Neural cell (in vitro differentiated cells): ENCODE measurements around the gene TSPAN9. TPM values are rescaled to one million over a fixed set of nuclear protein-coding genes. Genes with fewer than 3 reads are reported as not detected.

Experiments
- H2AFZ ChIP-seq: fragments of 200-600, 300-800 bp; sonication (generic), shearing (Covaris generic); 2 replicates; pipeline ENCODE4 v1.6.0; 2014; ENCODE audit warnings: low read depth, mild to moderate bottlenecking, antibody characterized with exemption, low read length, moderate library complexity
- H3F3A ChIP-seq: fragments of 200-600 bp; shearing (Covaris generic); 2 replicates; pipeline ENCODE4 v1.6.1; 2016; ENCODE audit warnings: mild to moderate bottlenecking, moderate library complexity, mixed read lengths, antibody characterized with exemption, low read length; ENCODE audit not compliant: insufficient read depth, poor library complexity, severe bottlenecking
- H3K27ac ChIP-seq: fragments of 200-600, 300-800 bp; sonication (generic), shearing (Covaris generic); 2 replicates; pipeline ENCODE4 v1.5.1; 2014; ENCODE audit warnings: mild to moderate bottlenecking, low read length, moderate library complexity
- H3K27me3 ChIP-seq: fragments of 300-800, 200-600 bp; sonication (generic), shearing (Covaris generic); 2 replicates; pipeline ENCODE4 v1.6.0; 2014; ENCODE audit warnings: mild to moderate bottlenecking, low read depth, low read length, moderate library complexity; ENCODE audit not compliant: insufficient read depth
- H3K36me3 ChIP-seq: fragments of 300-800, 200-600 bp; sonication (generic), shearing (Covaris generic); 2 replicates; pipeline ENCODE4 v1.5.1; 2014; ENCODE audit warnings: mild to moderate bottlenecking, antibody characterized with exemption, low read length, moderate library complexity; ENCODE audit not compliant: insufficient read depth
- H3K4me2 ChIP-seq: fragments of 300-800, 200-600 bp; sonication (generic), shearing (Covaris generic); 2 replicates; pipeline ENCODE4 v1.6.0; 2014; ENCODE audit warnings: mild to moderate bottlenecking, low read length
- H3K4me3 ChIP-seq: fragments of 300-800, 200-600 bp; sonication (generic), shearing (Covaris generic); 2 replicates; pipeline ENCODE4 v1.5.1; 2014; ENCODE audit warnings: mild to moderate bottlenecking, low read length, moderate library complexity
- H3K79me2 ChIP-seq: fragments of 200-600 bp; shearing (Covaris generic); replicated peaks from 2 replicates; pipeline ENCODE4 v1.6.0; 2014; ENCODE audit warnings: mild to moderate bottlenecking, low read length, moderate library complexity; ENCODE audit not compliant: insufficient read depth
- H3K9ac ChIP-seq: fragments of 300-800, 200-600 bp; sonication (generic), shearing (Covaris generic); 2 replicates; pipeline ENCODE4 v1.6.1; 2016; ENCODE audit warnings: mild to moderate bottlenecking, low read length, mixed read lengths
- H3K9me2 ChIP-seq: fragments of 200-600 bp; shearing (Covaris generic); 2 replicates; pipeline ENCODE4 v1.6.1; 2016; ENCODE audit warnings: mild to moderate bottlenecking, low read length, mixed read lengths; ENCODE audit not compliant: insufficient read depth
- H3K9me3 ChIP-seq: fragments of 200-600, 300-800 bp; sonication (generic), shearing (Covaris generic); 2 replicates; pipeline ENCODE4 v1.6.1; 2016; ENCODE audit warnings: mild to moderate bottlenecking, mixed run types, low read length, moderate library complexity, mixed read lengths
- H4K20me1 ChIP-seq: fragments of 200-600 bp; shearing (Covaris generic); 2 replicates; pipeline ENCODE4 v1.6.1; 2016; ENCODE audit warnings: mild to moderate bottlenecking, mixed run types; ENCODE audit not compliant: insufficient read depth
- CTCF ChIP-seq: fragments of 450-650 bp; IDR thresholded peaks from 2 replicates; pipeline ENCODE4 v1.5.1; 2014; ENCODE audit warnings: antibody characterized with exemption, mild to moderate bottlenecking, moderate library complexity; ENCODE audit not compliant: poor library complexity, severe bottlenecking
- EP300 ChIP-seq: fragments of 450-650 bp; conservative IDR thresholded peaks from 2 replicates; pipeline ENCODE4 v1.6.1; 2014; ENCODE audit warnings: antibody characterized with exemption, mild to moderate bottlenecking, moderate library complexity; ENCODE audit not compliant: poor library complexity, severe bottlenecking
- EZH2 ChIP-seq: fragments of 200-600, 300-800 bp; shearing (Covaris generic), sonication (generic); IDR thresholded peaks from 2 replicates; pipeline ENCODE4 v1.6.1; 2014; ENCODE audit warnings: antibody characterized with exemption, low read length, borderline replicate concordance, mild to moderate bottlenecking; ENCODE audit not compliant: insufficient read depth, poor library complexity, severe bottlenecking
- MXI1 ChIP-seq: fragments of 450-650 bp; conservative IDR thresholded peaks from 2 replicates; pipeline ENCODE4 v1.6.1; 2014; ENCODE audit warnings: antibody characterized with exemption, mild to moderate bottlenecking; ENCODE audit not compliant: poor library complexity, severe bottlenecking
- POLR2AphosphoS5 ChIP-seq: IDR thresholded peaks from 2 replicates; pipeline ENCODE4 v1.6.1; 2012
- RAD21 ChIP-seq: fragments of 450-650 bp; conservative IDR thresholded peaks from 2 replicates; pipeline ENCODE4 v1.6.1; 2014; ENCODE audit warnings: antibody characterized with exemption, mild to moderate bottlenecking, moderate library complexity
- REST ChIP-seq: IDR thresholded peaks from 2 replicates; pipeline ENCODE4 v1.6.1; 2012; ENCODE audit warnings: borderline replicate concordance
- SMC3 ChIP-seq: fragments of 450-650 bp; conservative IDR thresholded peaks from 2 replicates; pipeline ENCODE4 v1.6.1; 2014; ENCODE audit warnings: antibody characterized with exemption, mild to moderate bottlenecking, moderate library complexity; ENCODE audit not compliant: poor library complexity
- TAF1 ChIP-seq: IDR thresholded peaks from 2 replicates; pipeline ENCODE4 v1.6.1; 2012; ENCODE audit warnings: low read depth
- polyA plus RNA-seq: library from polyadenylated mRNA; depleted of rRNA; stranded (reverse); fragments of >200 nt; gene quantifications from 2 replicates; pipeline ENCODE4 v1.2.3, GENCODE V29; 2014

The TSPAN9 gene
- polyA plus RNA-seq, 1 donor from 2014 or later = 11.9 TPM

GRCh38 chr12:3044141-3044630 lies 33.0 kb upstream of the TSPAN9 start:
- Histone ChIP-seq H3K79me2 (no peaks in the 10 kb centered on the region), H3K9me3 (no peaks in the 10 kb centered on the region)

GRCh38 chr12:3045494-3045893 lies 31.7 kb upstream of the TSPAN9 start:
- no peaks in the 10 kb centered on the region for H4K20me1 ChIP-seq
- no peaks in the 10 kb centered on the region for H3K9me2 ChIP-seq
- no peak overlapping the region for H3K9ac ChIP-seq
- no peaks in the 10 kb centered on the region for H3K79me2 ChIP-seq
- TF ChIP-seq REST = no peak
- no peak for TF ChIP-seq TAF1
- no peak for TF ChIP-seq CTCF
- TF ChIP-seq EP300 = no peak
- no peak for TF ChIP-seq RAD21
- no peak for TF ChIP-seq MXI1
- TF ChIP-seq POLR2AphosphoS5 = no peak
- TF ChIP-seq SMC3 = no peak
- no peak for TF ChIP-seq EZH2
- no peaks in the 10 kb centered on the region for H3K27me3 ChIP-seq
- no peak overlapping the region for H2AFZ ChIP-seq
- H3K4me2 ChIP-seq = no peak overlapping the region
- no peak overlapping the region for H3K27ac ChIP-seq
- H3F3A ChIP-seq = no peaks in the 10 kb centered on the region
- no peaks in the 10 kb centered on the region for H3K36me3 ChIP-seq
- H3K4me3 ChIP-seq = no peak overlapping the region
- no peaks in the 10 kb centered on the region for H3K9me3 ChIP-seq

More at GRCh38 chr12:3044141-3044630, 33.0 kb upstream of the TSPAN9 start:
- H3K9me2 ChIP-seq = no peaks in the 10 kb centered on the region
- H4K20me1 ChIP-seq = no peaks in the 10 kb centered on the region
- H3K27me3 ChIP-seq = no peaks in the 10 kb centered on the region
- no peaks in the 10 kb centered on the region for H3F3A ChIP-seq
- H3K36me3 ChIP-seq = no peaks in the 10 kb centered on the region
- no peak overlapping the region for H3K27ac ChIP-seq
- no peak for TF ChIP-seq EZH2
- no peak for TF ChIP-seq POLR2AphosphoS5
- TF ChIP-seq CTCF = no peak
- no peak overlapping the region for H2AFZ ChIP-seq
- no peak overlapping the region for H3K9ac ChIP-seq
- H3K4me2 ChIP-seq = no peak overlapping the region
- H3K4me3 ChIP-seq = no peak overlapping the region
